Measurements from ENCODE around the gene S100A16.
"Not testable (repeated sequence)": the region's sequence is repeated elsewhere in the genome, so short reads cannot be mapped to it uniquely, and the experiment has no call there.

Gene S100A16

DNA sequence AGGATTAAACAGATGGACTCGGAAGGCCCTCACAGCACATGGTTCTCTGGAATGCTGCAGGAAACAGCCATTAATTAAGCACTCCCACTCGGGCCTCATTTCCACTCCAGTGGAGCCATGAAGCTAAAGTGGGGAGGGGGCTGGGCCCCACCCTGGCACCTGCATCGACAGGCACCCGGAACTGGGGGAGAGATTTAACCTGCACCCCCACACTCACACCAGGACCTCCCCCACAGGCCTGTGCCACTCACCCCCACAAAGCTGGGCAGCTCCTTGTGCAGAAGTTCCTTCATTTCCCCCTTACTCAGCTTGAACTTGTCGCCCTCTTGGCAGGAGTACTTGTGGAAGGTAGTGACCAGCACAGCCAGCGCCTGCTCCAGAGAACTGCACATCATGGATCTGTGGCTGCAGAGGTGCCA lies 49.4 kb downstream of the S100A16 start:
- H3K4me3 ChIP-seq, result no peak overlapping the region
- TF ChIP-seq FOXP2 (optimal IDR thresholded peaks at IDR 0.05; ENCODE audit: control extremely low read depth, extremely low read length, insufficient read depth) (no peak), POLR2AphosphoS5 (IDR thresholded peaks at IDR 0.05; ENCODE audit: borderline replicate concordance, low read depth, low read length) (no peak), EZH2 (IDR thresholded peaks at IDR 0.05) (no peak)
- no peak overlapping the region for H3K9ac ChIP-seq (ENCODE audit: insufficient read length)
- DNase-seq (ENCODE audit: low read depth, low spot score), result no peak
- H3K27ac ChIP-seq, result no peak overlapping the region
- no peaks in the 10 kb centered on the region for H3K9me3 ChIP-seq (ENCODE audit: low read depth, low read length)
- no peaks in the 10 kb centered on the region for H3K36me3 ChIP-seq (ENCODE audit: insufficient read depth, low read length)

DNA sequence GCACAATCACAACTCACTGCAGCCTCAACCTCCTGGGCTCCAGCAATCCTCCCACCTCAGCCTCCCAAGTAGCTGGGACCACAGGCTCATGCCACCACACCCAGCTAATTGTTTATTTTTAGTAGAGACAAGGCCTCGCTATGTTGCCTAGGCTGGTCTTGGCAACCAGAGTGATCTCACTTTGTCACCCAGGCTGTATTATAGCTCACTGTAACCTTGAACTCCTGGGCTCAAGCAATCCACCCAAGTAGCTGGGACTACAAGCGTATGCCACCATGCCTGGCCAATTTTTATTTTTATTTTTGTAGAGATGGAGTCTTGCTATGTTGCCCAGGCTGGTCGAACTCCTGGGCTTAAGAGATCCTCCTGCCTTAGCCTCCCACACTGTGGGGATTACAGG lies 50.9 kb downstream of the S100A16 start:
- H3K9me3 ChIP-seq (ENCODE audit: low read depth, low read length); H3K9ac ChIP-seq (ENCODE audit: insufficient read length); H3K4me3 ChIP-seq; DNase-seq (ENCODE audit: low read depth, low spot score); H3K27ac ChIP-seq; H3K36me3 ChIP-seq (ENCODE audit: insufficient read depth, low read length): not testable (repeated sequence)

DNA sequence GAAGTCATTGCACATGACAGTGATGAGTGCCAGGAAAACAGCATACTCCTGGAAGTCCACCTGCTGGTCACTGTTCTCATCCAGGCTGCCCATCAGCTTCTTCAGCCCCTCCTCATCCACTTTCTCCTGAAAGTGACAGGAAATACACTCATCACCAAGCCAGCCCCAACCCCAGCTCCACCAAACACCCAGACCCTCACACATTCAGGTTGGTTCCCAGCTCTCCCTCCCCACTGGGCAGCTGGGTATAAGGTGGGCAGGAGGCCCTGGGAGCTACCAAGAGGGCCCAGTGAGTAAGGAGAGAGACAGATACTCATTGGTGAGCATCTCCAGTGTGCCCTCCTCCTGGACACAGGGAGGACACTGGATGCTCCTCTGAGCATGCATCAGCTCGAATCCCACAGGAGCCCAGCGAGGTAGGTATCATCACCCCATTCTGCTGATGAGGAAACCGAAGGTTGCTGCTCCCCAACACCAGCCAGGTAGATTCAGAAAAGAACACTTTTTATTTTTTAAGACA lies 51.4 kb downstream of the S100A16 start:
- Histone ChIP-seq H3K9me3 (ENCODE audit: low read depth, low read length) (no peaks in the 10 kb centered on the region), H3K36me3 (ENCODE audit: insufficient read depth, low read length) (no peaks in the 10 kb centered on the region), H3K27ac (no peak overlapping the region), H3K4me3 (no peak overlapping the region), H3K9ac (ENCODE audit: insufficient read length) (no peak overlapping the region)
- no peak for TF ChIP-seq FOXP2 (optimal IDR thresholded peaks at IDR 0.05; ENCODE audit: control extremely low read depth, extremely low read length, insufficient read depth)
- TF ChIP-seq EZH2 (IDR thresholded peaks at IDR 0.05), result no peak
- TF ChIP-seq POLR2AphosphoS5 (IDR thresholded peaks at IDR 0.05; ENCODE audit: borderline replicate concordance, low read depth, low read length), result no peak
- no peak for DNase-seq (ENCODE audit: low read depth, low spot score)

DNA sequence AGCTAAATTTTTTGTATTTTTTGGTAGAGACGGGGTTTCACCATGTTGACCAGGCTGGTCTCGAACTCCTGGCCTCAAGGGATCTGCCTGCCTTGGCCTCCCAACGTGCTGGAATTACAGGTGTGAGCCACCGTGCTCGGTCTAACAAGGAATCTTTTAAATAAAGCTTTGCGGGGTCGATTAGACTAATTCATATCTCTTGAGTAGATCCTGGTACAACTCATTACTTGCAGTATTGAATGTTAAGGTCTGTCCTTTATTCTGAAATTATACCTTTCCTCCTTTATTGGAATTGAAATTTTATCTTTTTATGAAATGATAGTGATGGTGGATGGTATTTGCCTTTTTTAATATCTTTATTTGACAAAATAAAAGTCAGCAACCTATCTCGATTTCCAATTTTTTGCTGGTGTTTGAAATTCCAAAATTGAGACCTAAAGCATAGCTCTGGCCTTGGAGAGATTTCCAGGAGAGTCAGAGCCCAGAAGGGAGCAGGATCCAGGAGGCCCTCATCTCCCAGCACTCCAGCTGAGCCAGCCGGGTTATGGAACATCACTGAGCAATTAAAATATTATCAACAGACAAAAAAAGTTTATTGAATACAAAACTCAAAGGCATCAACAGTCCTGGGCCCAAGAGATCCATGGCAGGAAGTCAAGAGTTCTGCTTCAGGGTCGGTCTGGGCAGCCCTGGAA lies 52.0 kb downstream of the S100A16 start:
- no peak overlapping the region for H3K4me3 ChIP-seq
- no peak for TF ChIP-seq FOXP2 (optimal IDR thresholded peaks at IDR 0.05; ENCODE audit: control extremely low read depth, extremely low read length, insufficient read depth)
- TF ChIP-seq POLR2AphosphoS5 (IDR thresholded peaks at IDR 0.05; ENCODE audit: borderline replicate concordance, low read depth, low read length), result no peak
- TF ChIP-seq EZH2 (IDR thresholded peaks at IDR 0.05), result no peak
- no peak overlapping the region for H3K27ac ChIP-seq
- H3K9me3 ChIP-seq (ENCODE audit: low read depth, low read length), result no peaks in the 10 kb centered on the region
- no peak overlapping the region for H3K9ac ChIP-seq (ENCODE audit: insufficient read length)
- no peak for DNase-seq (ENCODE audit: low read depth, low spot score)
- no peaks in the 10 kb centered on the region for H3K36me3 ChIP-seq (ENCODE audit: insufficient read depth, low read length)

DNA sequence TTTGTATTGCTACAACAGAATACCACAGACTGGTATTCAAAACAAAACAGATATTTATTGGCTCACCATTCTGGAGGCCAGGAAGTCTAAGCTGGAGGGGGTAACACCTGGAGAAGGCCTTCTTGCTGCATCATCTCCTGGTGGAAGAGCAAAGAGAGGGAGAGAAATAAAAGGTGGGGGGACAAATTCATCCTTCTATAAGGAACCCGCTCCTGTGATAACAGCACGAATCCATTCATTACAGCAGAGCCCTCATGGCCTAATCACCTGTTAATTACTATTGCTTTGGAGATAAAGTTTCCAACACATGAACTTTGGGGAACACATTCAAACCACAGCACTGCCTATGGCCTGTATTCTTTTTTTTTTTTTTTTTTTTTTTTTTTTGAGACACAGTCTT lies 52.7 kb downstream of the S100A16 start:
- DNase-seq (ENCODE audit: low read depth, low spot score), result no peak
- no peak overlapping the region for H3K27ac ChIP-seq
- no peak for TF ChIP-seq FOXP2 (optimal IDR thresholded peaks at IDR 0.05; ENCODE audit: control extremely low read depth, extremely low read length, insufficient read depth)
- TF ChIP-seq POLR2AphosphoS5 (IDR thresholded peaks at IDR 0.05; ENCODE audit: borderline replicate concordance, low read depth, low read length), result no peak
- TF ChIP-seq EZH2 (IDR thresholded peaks at IDR 0.05), result no peak
- H3K9ac ChIP-seq (ENCODE audit: insufficient read length), result no peak overlapping the region
- no peaks in the 10 kb centered on the region for H3K9me3 ChIP-seq (ENCODE audit: low read depth, low read length)
- no peaks in the 10 kb centered on the region for H3K36me3 ChIP-seq (ENCODE audit: insufficient read depth, low read length)
- H3K4me3 ChIP-seq, result no peak overlapping the region

DNA sequence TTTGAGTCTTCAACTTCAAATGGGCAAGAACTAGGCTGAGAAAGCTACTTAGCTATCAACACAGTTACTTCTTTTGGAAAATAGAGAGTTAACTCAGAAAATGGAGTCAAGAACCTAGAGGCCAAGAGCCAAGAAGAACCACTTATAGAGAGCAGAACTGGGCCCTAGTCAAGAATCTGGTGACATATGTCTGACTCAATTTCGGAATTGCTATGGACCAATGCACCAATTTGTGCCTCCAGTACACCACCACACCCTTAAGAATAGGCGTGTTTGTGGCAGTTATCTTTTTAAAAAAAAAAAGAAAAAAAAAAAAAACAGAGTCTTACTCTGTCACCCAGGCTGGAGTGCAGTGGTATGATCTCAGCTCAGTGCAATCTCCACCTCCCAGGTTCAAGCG lies 55.1 kb downstream of the S100A16 start:
- H3K4me3 ChIP-seq, result no peak overlapping the region
- no peak for DNase-seq (ENCODE audit: low read depth, low spot score)
- no peaks in the 10 kb centered on the region for H3K36me3 ChIP-seq (ENCODE audit: insufficient read depth, low read length)
- H3K9ac ChIP-seq (ENCODE audit: insufficient read length), result no peak overlapping the region
- no peak overlapping the region for H3K27ac ChIP-seq
- H3K9me3 ChIP-seq (ENCODE audit: low read depth, low read length), result no peaks in the 10 kb centered on the region
- TF ChIP-seq EZH2 (IDR thresholded peaks at IDR 0.05), result no peak
- TF ChIP-seq FOXP2 (optimal IDR thresholded peaks at IDR 0.05; ENCODE audit: control extremely low read depth, extremely low read length, insufficient read depth), result no peak
- no peak for TF ChIP-seq POLR2AphosphoS5 (IDR thresholded peaks at IDR 0.05; ENCODE audit: borderline replicate concordance, low read depth, low read length)
